ELR (cell line): Measurements from ENCODE around the gene PCDHGB7.
"Not testable (repeated sequence)": the region's sequence is repeated elsewhere in the genome, so short reads cannot be mapped to it uniquely, and the experiment has no call there.

ENCODE experiments used
- DNase-seq: peaks from one replicate; pipeline ENCODE4 v3.0.0-alpha.2; 2015; ENCODE audit warnings: low read depth

PCDHGB7 gene

DNA sequence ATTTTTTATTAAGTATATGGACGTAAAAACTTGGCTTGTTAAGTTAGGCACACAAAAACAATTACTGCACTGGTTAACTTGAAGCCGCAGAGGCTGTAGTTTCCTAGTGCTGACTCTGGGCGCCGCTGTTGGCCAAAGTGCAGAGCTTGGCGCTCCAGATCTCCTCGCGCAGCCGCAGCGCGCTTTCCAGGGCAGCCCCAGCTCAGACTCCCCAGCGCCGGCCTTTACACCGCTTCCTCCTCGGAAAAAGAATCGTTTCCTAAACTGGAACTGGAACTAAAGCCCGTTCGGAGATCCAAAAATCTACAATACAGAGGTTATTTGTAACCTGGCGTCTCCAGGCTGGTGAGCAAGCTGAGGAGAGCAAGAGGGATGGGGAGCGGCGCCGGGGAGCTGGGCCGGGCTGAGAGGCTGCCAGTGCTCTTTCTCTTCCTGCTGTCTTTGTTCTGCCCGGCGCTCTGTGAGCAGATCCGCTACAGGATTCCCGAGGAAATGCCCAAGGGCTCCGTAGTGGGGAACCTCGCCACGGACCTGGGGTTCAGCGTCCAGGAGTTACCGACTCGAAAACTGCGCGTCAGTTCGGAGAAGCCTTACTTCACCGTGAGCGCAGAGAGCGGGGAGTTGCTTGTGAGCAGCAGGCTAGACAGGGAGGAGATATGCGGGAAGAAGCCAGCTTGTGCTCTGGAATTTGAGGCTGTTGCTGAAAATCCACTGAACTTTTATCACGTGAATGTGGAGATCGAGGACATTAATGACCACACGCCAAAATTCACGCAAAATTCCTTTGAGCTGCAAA is 19.5 kb upstream of the PCDHGB7 start, which contains the start of gene PCDHGB5:
Gene PCDHGB5, plus strand, starts transcription at position 192 of the 796 bp plus-strand sequence. Its CDS starts 181 bp downstream, at position 373.
- peak; percentile 77 for DNase-seq

DNA sequence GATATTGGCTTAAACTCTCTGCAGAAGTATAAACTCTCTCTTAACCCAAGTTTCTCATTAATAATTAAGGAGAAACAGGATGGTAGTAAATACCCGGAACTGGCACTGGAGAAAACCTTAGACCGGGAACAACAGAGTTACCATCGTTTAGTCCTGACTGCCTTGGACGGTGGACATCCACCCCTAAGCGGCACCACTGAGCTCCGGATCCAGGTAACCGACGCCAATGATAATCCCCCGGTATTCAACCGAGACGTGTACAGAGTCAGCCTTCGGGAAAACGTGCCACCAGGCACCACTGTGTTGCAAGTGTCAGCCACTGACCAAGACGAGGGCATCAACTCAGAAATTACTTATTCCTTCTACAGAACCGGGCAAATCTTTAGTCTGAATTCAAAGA is 18.9 kb upstream of the PCDHGB7 start:
- no peak for DNase-seq

DNA sequence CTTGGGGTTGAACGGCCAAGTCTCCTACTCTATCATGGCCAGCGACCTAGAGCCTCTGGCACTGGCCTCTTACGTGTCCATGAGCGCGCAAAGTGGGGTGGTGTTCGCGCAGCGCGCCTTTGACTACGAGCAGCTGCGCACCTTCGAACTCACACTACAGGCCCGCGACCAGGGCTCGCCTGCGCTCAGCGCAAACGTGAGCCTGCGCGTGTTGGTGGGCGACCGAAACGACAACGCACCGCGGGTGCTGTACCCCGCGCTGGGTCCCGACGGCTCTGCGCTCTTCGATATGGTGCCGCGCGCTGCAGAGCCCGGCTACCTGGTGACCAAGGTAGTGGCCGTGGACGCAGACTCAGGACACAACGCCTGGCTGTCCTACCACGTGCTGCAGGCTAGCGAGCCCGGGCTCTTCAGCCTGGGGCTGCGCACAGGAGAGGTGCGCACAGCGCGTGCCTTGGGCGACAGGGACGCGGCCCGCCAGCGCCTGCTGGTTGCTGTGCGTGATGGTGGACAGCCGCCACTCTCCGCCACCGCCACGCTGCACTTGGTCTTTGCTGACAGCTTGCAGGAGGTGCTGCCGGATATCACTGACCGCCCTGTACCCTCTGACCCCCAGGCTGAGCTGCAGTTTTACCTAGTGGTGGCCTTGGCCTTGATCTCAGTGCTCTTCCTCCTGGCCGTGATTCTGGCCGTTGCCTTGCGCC is 17.8 kb upstream of the PCDHGB7 start:
- DNase-seq, result no peak

DNA sequence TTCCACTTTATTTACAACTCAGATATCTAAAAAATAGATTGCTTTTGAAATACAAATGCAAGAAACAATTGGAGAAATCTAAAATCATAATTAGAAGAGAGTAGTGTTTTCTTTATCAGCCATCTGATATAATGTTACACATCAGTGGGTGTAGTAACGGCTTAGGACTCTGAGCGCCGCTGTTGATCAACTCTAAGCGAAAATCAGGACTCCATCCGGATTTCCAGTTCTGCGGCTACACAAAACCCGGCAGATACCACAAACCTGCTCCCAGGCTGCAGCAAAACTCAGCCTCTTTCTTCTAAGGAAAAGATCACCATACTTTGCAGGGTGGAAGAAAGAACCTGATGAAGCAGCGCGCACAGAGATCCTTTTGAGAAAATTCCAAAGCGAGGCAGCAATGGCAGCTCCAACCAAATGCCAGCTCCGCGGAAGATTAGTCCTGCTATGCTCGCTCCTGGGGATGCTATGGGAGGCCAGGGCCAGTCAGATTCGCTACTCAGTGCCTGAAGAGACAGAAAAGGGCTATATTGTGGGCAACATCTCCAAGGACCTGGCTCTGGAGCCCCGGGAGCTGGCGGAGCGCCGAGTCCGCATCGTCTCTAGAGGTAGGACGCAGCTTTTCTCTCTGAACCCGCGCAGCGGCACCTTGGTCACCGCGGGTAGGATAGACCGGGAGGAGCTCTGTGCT is 14.8 kb upstream of the PCDHGB7 start, which contains the start of gene PCDHGA9:
Gene PCDHGA9, plus strand, starts transcription at position 226 of the 691 bp plus-strand sequence. Its CDS starts 175 bp downstream, at position 401.
- peak; percentile 31 for DNase-seq

DNA sequence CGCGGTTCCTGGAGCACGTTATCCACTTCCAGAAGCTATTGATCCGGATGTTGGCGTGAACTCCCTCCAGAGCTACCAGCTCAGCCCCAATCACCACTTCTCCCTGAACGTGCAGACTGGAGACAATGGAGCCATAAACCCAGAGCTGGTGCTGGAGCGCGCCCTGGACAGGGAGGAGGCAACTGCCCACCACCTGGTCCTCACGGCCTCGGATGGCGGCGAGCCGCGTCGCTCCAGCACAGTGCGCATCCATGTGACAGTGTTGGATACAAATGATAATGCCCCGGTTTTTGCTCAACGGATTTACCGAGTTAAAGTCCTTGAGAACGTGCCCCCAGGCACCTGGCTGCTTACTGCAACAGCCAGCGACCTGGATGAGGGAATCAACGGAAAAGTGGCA is 14.1 kb upstream of the PCDHGB7 start:
- DNase-seq, result no peak

DNA sequence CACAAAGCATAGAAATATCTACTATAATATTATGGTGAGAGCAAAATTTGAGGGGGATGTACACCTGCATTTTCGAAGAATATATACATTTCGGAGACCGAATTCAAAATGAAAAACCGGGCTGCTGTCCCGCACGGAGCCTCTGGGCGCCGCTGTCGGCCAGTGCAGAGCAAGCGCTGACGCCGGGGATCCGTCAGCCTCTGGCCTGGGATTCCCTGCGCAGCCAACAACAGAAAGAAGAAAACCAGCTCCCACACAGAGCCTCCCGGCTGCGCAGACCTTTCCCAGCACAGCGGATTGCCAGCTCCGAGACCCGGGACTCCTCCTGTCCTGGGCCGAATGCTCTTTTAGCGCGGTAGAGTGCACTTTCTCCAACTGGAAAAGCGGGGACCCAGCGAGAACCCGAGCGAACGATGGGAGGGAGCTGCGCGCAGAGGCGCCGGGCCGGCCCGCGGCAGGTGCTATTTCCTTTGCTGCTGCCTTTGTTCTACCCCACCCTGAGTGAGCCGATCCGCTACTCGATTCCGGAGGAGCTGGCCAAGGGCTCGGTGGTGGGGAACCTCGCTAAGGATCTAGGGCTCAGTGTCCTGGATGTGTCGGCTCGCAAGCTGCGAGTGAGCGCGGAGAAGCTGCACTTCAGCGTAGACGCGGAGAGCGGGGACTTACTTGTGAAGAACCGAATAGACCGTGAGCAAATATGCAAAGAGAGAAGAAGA is 9.5 kb upstream of the PCDHGB7 start, which contains the start of gene PCDHGB6:
Gene PCDHGB6, plus strand, starts transcription at position 232 of the 716 bp plus-strand sequence. Its CDS starts 182 bp downstream, at position 414.
- DNase-seq, result peak; percentile 25

DNA sequence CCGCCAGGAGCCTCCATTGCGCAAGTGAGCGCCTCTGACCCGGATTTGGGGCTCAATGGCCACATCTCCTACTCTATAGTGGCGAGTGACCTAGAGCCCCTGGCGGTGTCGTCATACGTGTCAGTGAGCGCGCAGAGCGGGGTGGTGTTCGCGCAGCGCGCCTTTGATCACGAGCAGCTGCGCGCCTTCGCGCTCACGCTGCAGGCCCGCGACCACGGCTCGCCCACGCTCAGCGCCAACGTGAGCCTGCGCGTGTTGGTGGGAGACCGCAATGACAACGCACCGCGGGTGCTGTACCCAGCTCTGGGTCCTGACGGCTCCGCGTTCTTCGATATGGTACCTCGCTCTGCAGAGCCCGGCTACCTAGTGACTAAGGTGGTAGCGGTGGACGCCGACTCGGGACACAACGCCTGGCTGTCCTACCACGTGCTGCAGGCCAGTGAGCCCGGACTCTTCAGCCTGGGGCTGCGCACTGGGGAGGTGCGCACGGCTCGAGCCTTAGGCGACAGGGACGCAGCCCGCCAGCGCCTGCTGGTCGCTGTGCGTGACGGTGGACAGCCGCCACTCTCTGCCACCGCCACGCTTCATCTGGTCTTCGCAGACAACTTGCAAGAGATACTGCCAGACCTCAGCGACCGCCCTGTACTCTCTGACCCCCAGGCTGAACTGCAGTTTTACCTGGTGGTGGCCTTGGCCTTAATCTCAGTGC is 7.7 kb upstream of the PCDHGB7 start:
- DNase-seq, result no peak

DNA sequence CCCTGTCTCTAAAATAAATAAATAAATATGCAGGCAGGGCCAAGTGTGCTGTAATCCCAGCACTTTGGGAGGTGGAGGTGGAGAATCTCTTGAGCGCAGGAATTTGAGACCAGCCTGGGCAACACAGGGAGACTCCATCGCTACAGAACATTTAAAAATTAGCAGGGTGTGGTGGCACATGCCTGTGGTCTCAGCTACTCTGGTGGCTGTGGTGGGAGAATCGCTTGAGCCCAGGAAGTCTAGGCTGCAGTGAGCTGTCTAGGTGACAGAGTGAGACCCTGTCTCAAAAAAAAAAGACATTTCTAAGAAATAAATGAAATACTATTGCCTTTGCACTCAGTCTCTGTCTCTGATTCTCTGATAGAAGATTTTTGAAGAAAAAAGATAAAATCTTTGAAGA is 5.9 kb upstream of the PCDHGB7 start:
- DNase-seq, result no peak

DNA sequence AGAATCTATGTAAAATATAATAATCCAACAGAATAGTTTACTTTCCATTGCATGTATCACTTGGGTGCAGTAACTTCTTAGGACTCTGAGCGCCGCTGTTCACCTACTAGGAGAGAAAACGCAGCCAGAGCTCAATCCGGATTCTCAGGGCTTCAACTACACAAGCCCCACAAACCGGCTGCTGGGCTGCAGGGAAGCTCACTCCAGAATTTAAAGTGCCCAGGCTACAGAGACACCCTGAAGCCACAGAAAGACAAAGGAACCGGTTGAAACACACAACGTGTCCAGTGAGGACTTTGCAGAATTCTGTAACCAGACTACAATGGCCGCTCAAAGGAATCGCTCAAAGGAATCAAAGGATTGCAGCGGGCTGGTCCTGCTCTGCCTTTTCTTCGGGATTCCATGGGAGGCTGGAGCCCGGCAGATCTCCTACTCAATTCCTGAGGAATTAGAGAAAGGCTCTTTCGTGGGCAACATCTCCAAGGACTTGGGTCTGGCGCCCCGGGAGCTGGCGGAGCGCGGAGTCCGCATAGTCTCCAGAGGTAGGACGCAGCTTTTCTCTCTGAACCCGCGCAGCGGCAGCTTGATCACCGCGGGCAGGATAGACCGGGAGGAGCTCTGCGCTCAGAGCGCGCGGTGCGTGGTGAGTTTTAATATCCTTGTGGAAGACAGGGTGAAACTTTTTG is 4.5 kb upstream of the PCDHGB7 start, which contains the start of gene PCDHGA10:
Gene PCDHGA10, plus strand, starts transcription at position 134 of the 686 bp plus-strand sequence. Its CDS starts 189 bp downstream, at position 323.
- peak; percentile 79 for DNase-seq

DNA sequence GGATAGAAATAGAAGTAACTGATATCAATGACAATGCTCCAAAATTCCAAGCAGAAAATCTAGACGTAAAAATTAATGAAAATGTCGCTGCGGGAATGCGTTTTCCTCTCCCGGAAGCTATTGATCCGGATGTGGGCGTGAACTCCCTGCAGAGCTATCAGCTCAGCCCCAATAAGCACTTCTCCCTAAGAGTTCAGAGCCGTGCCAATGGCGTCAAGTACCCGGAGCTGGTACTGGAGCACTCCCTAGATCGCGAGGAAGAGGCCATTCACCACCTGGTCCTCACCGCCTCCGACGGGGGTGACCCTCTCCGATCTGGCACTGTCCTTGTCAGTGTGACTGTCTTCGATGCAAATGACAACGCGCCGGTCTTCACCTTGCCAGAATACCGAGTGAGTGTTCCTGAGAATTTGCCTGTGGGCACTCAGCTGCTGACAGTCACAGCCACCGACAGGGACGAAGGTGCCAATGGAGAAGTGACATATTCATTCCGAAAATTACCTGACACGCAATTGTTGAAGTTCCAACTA is 3.9 kb upstream of the PCDHGB7 start:
- peak; percentile 42 for DNase-seq

DNA sequence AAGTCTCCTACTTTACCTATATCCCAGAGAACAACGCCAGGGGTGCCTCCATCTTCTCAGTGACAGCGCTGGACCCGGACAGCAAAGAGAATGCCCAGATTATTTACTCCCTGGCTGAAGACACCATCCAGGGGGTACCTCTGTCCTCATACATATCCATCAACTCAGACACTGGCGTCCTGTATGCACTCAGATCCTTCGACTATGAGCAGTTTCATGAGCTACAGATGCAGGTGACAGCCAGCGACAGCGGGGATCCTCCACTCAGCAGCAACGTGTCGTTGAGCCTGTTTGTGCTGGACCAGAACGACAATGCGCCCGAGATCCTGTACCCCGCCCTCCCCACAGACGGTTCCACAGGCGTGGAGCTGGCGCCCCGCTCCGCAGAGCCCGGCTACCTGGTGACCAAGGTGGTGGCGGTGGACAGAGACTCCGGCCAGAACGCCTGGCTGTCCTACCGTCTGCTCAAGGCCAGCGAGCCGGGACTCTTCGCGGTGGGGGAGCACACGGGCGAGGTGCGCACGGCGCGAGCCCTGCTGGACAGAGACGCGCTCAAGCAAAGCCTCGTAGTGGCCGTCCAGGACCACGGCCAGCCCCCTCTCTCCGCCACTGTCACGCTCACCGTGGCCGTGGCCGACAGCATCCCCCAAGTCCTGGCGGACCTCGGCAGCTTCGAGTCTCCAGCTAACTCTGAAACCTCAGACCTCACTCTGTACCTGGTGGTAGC is 2.8 kb upstream of the PCDHGB7 start:
- DNase-seq, result not testable (repeated sequence)

DNA sequence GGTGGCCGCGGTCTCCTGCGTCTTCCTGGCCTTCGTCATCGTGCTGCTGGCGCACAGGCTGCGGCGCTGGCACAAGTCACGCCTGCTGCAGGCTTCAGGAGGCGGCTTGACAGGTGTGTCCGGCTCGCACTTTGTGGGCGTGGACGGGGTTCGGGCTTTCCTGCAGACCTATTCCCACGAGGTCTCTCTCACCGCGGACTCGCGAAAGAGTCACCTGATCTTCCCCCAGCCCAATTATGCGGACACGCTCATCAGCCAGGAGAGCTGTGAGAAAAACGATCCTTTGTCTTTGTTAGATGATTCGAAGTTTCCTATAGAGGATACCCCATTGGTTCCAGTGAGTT is 2.2 kb upstream of the PCDHGB7 start:
- not testable (repeated sequence) for DNase-seq

DNA sequence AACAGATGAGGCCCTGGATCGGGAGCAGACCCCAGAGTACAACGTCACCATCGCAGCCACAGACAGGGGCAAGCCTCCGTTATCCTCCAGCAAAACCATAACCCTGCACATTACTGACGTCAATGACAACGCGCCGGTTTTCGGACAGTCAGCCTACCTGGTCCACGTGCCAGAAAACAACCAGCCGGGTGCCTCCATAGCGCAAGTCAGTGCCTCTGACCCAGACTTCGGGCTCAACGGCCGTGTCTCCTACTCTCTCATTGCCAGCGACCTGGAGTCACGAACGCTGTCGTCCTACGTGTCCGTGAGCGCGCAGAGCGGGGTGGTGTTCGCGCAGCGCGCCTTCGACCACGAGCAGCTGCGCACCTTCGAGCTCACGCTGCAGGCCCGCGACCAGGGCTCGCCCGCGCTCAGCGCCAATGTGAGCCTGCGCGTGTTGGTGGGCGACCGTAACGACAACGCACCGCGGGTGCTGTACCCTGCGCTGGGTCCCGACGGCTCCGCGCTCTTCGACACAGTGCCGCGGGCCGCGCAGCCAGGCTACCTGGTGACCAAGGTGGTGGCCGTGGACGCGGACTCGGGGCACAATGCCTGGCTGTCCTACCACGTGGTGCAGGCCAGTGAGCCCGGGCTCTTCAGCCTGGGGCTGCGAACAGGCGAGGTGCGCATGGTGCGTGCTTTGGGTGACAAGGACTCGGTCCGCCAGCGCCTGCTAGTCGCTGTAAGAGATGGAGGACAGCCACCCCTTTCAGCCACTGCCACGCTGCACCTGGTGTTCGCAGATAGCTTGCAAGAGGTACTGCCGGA is 1.8 kb downstream of the PCDHGB7 start:
- no peak for DNase-seq

DNA sequence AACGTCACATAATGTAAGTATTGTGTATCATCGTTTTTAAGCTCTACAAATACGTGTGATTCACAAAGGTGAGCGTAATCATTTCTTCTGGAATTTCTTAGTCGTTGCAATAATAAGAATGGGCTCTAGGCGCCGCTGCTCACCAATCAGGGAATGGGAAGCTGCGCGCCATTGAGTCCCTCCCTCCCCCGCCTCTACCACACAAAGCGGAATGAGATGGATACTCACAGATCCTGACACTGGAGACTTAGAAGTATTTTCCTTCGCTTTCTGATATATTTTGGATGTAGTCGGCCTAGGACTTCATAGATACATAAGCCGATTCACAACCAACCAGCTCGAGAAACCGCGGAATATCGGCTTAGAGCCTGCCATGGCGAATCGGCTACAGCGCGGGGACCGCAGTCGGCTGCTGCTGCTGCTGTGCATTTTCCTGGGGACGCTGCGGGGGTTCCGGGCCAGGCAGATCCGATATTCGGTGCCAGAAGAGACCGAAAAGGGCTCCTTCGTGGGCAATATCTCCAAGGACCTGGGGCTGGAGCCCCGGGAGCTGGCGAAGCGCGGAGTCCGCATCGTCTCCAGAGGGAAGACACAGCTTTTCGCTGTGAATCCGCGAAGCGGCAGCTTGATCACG is 3.5 kb downstream of the PCDHGB7 start, which contains the start of gene PCDHGA11:
Gene PCDHGA11, plus strand, starts transcription at position 197 of the 634 bp plus-strand sequence. Its CDS starts 177 bp downstream, at position 374.
- peak; percentile 75 for DNase-seq

DNA sequence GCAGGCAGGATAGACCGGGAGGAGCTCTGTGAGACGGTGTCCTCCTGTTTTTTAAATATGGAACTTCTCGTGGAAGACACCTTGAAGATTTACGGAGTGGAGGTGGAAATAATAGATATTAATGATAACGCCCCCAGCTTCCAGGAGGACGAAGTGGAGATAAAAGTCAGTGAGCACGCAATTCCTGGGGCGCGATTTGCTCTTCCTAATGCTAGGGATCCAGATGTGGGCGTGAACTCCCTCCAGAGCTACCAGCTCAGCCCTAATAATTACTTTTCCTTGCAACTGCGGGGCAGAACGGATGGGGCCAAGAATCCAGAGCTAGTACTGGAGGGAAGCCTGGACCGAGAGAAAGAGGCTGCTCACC is 4.0 kb downstream of the PCDHGB7 start:
- peak; percentile 22 for DNase-seq

DNA sequence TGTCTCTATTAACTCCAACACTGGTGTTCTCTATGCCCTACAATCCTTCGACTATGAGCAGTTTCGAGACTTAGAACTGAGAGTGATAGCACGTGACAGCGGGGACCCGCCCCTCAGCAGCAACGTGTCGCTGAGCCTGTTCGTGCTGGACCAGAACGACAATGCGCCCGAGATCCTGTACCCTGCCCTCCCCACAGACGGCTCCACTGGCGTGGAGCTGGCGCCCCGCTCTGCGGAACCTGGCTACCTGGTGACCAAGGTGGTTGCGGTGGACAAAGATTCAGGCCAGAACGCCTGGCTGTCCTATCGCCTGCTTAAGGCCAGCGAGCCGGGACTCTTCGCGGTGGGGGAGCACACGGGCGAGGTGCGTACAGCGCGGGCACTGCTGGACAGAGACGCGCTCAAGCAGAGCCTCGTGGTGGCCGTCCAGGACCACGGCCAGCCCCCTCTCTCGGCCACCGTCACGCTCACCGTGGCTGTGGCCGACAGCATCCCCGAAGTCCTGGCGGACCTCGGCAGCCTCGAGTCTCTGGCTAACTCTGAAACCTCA is 5.3 kb downstream of the PCDHGB7 start:
- no peak for DNase-seq

DNA sequence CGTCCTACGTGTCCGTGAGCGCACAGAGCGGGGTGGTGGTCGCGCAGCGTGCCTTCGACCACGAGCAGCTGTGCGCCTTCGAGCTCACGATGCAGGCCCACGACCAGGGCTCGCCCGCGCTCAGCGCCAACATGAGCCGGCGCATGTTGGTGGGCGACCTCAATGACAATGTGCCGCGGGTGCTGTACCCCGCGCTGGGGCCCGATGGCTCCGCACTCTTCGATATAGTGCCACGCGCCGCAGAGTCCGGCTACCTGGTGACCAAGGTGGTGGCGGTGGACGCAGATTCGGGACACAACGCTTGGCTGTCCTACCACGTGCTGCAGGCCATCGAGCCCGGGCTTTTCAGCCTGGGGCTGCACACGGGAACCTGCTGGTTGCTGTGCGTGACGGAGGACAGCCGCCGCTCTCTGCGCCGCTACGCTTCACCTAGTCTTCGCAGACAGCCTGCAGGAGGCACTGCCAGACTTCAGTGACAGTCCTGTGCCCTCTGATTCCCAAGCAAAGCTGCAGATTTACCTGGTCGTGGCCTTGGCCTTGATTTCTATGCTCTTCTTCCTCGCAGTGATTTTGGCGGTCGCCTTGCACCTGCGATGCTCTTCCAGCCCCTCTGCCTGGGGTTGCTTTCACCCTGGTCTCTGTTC is 10.4 kb downstream of the PCDHGB7 start:
- DNase-seq, result no peak
